H9 (cell line): Measurements from ENCODE around the gene TRIM59. TPM values are rescaled to one million over a fixed set of nuclear protein-coding genes. Genes with fewer than 3 reads are reported as not detected.
"Not testable (repeated sequence)": the region's sequence is repeated elsewhere in the genome, so short reads cannot be mapped to it uniquely, and the experiment has no call there.

Experiments used
- DNase-seq: peaks from one replicate; pipeline ENCODE4 v3.0.0-alpha.2; 2017
- H2AFZ ChIP-seq: one replicate; pipeline ENCODE4 v1.6.1; 2013; ENCODE audit warnings: mild to moderate bottlenecking, low read length, control low read depth, moderate library complexity
- H2AK5ac ChIP-seq: 2 replicates; pipeline ENCODE4 v1.6.1; 2013; ENCODE audit warnings: low read length, control low read depth, mixed read lengths; ENCODE audit not compliant: insufficient read length
- H2BK120ac ChIP-seq: one replicate; pipeline ENCODE4 v1.6.1; 2013; ENCODE audit warnings: low read depth, mild to moderate bottlenecking, low read length, control low read depth, inconsistent platforms; ENCODE audit not compliant: poor library complexity, severe bottlenecking
- H2BK12ac ChIP-seq: 2 replicates; pipeline ENCODE4 v1.6.1; 2013; ENCODE audit warnings: low read length, control low read depth, mixed read lengths, low read depth; ENCODE audit not compliant: insufficient read length
- H2BK15ac ChIP-seq: 2 replicates; pipeline ENCODE4 v1.6.1; 2013; ENCODE audit warnings: low read depth, low read length, control low read depth
- H2BK20ac ChIP-seq: one replicate; pipeline ENCODE4 v1.6.1; 2013; ENCODE audit warnings: low read depth, mild to moderate bottlenecking, low read length, control low read depth, inconsistent platforms; ENCODE audit not compliant: poor library complexity, severe bottlenecking
- H2BK5ac ChIP-seq: 2 replicates; pipeline ENCODE4 v1.6.1; 2013; ENCODE audit warnings: low read length, control low read depth, mixed read lengths; ENCODE audit not compliant: insufficient read length
- H3K14ac ChIP-seq: 2 replicates; pipeline ENCODE4 v1.6.1; 2013; ENCODE audit warnings: low read length, control low read depth; ENCODE audit not compliant: insufficient read depth
- H3K18ac ChIP-seq: 2 replicates; pipeline ENCODE4 v1.6.1; 2013; ENCODE audit warnings: low read depth, mild to moderate bottlenecking, mixed read lengths, low read length, control low read depth; ENCODE audit not compliant: insufficient read length
- H3K23ac ChIP-seq: 2 replicates; pipeline ENCODE4 v1.6.1; 2013; ENCODE audit warnings: low read length, control low read depth, mixed read lengths, low read depth; ENCODE audit not compliant: insufficient read length
- H3K23me2 ChIP-seq: 2 replicates; pipeline ENCODE4 v1.6.1; 2013; ENCODE audit warnings: low read depth, mild to moderate bottlenecking, mixed read lengths, low read length, control low read depth; ENCODE audit not compliant: insufficient read length, poor library complexity, severe bottlenecking
- H3K27ac ChIP-seq: 2 replicates; pipeline ENCODE4 v1.5.1; 2013; ENCODE audit warnings: low read length, control low read depth, mixed read lengths, low read depth; ENCODE audit not compliant: insufficient read length
- H3K27me3 ChIP-seq: 2 replicates; pipeline ENCODE4 v1.6.1; 2013; ENCODE audit warnings: low read length, control low read depth, inconsistent platforms; ENCODE audit not compliant: insufficient read depth
- H3K4ac ChIP-seq: 2 replicates; pipeline ENCODE4 v1.6.1; 2013; ENCODE audit warnings: low read depth, mild to moderate bottlenecking, control low read depth, inconsistent platforms, low read length, moderate library complexity
- H3K4me1 ChIP-seq: 2 replicates; pipeline ENCODE4 v1.6.1; 2013; ENCODE audit warnings: low read length, control low read depth, inconsistent platforms; ENCODE audit not compliant: insufficient read depth
- H3K4me2 ChIP-seq: 2 replicates; pipeline ENCODE4 v1.6.1; 2013; ENCODE audit warnings: low read length, control low read depth, mixed read lengths; ENCODE audit not compliant: insufficient read length, insufficient read depth
- H3K56ac ChIP-seq: 2 replicates; pipeline ENCODE4 v1.6.1; 2013; ENCODE audit warnings: low read depth, mild to moderate bottlenecking, mixed read lengths, low read length, control low read depth; ENCODE audit not compliant: insufficient read length
- H3K79me1 ChIP-seq: 2 replicates; pipeline ENCODE4 v1.6.1; 2013; ENCODE audit warnings: low read depth, mild to moderate bottlenecking, moderate library complexity, low read length, control low read depth, inconsistent platforms; ENCODE audit not compliant: insufficient read depth, poor library complexity, severe bottlenecking
- H3K79me2 ChIP-seq: 2 replicates; pipeline ENCODE4 v1.6.1; 2013; ENCODE audit warnings: low read length, control low read depth, inconsistent platforms; ENCODE audit not compliant: insufficient read depth
- H3K9ac ChIP-seq: 2 replicates; pipeline ENCODE4 v1.6.1; 2013; ENCODE audit warnings: low read length, control low read depth, mixed read lengths; ENCODE audit not compliant: insufficient read length; ENCODE audit errors: extremely low read depth
- H3K9me3 ChIP-seq: one replicate; pipeline ENCODE4 v1.6.1; 2013; ENCODE audit warnings: low read depth, low read length, inconsistent platforms; ENCODE audit not compliant: control insufficient read depth
- H3T11ph ChIP-seq: one replicate; pipeline ENCODE4 v1.6.1; 2013; ENCODE audit warnings: mild to moderate bottlenecking, low read length, control low read depth, inconsistent platforms
- H4K20me1 ChIP-seq: one replicate; pipeline ENCODE4 v1.6.1; 2013; ENCODE audit not compliant: control insufficient read depth, insufficient read length, insufficient read depth
- H4K5ac ChIP-seq: 2 replicates; pipeline ENCODE4 v1.6.1; 2013; ENCODE audit warnings: low read depth, mild to moderate bottlenecking, mixed read lengths, low read length, control low read depth; ENCODE audit not compliant: insufficient read length
- H4K8ac ChIP-seq: replicated peaks from 2 replicates; pipeline ENCODE4 v1.6.1; 2013; ENCODE audit warnings: low read length, control low read depth, mixed read lengths, low read depth; ENCODE audit not compliant: insufficient read length
- H4K91ac ChIP-seq: 2 replicates; pipeline ENCODE4 v1.6.1; 2013; ENCODE audit warnings: low read depth, mild to moderate bottlenecking, moderate library complexity, mixed read lengths, low read length, control low read depth; ENCODE audit not compliant: insufficient read length
- H3K27ac Mint-ChIP-seq, 3 experiments: 2 replicates in 2 of 3; 3 replicates in 1 of 3; pipeline ENCODE4 v1.8.0; 2020 to 2021; ENCODE audit warnings: mixed read lengths in 3 of 3, mild to moderate bottlenecking in 1 of 3, moderate library complexity in 1 of 3
- H3K27me3 Mint-ChIP-seq: 2 replicates; pipeline ENCODE4 v1.8.0; 2021; ENCODE audit warnings: low read depth, mild to moderate bottlenecking, moderate library complexity, mixed read lengths
- H3K36me3 Mint-ChIP-seq, 3 experiments: 2 replicates in 2 of 3; 3 replicates in 1 of 3; pipeline ENCODE4 v1.8.0; 2020 to 2021; ENCODE audit warnings: low read depth in 3 of 3, mixed read lengths in 3 of 3; ENCODE audit not compliant: insufficient read depth in 1 of 3
- H3K4me1 Mint-ChIP-seq, 2 experiments: 2 replicates each; pipeline ENCODE4 v1.8.0; 2020; ENCODE audit warnings: mixed read lengths in 2 of 2
- H3K4me3 Mint-ChIP-seq, 2 experiments: 2 replicates in 1 of 2; 3 replicates in 1 of 2; pipeline ENCODE4 v1.8.0; 2020 to 2021; ENCODE audit warnings: mild to moderate bottlenecking in 2 of 2, mixed read lengths in 2 of 2, moderate library complexity in 1 of 2
- H3K9me3 Mint-ChIP-seq, 2 experiments: 2 replicates in 1 of 2; 3 replicates in 1 of 2; pipeline ENCODE4 v1.8.0; 2020; ENCODE audit warnings: mild to moderate bottlenecking in 2 of 2, mixed read lengths in 2 of 2, moderate library complexity in 1 of 2
- CTCF ChIP-seq: fragments of 200-600 bp; sonication (generic); conservative IDR thresholded peaks from 3 replicates; pipeline ENCODE4 v1.8.0; 2021; ENCODE audit warnings: antibody characterized with exemption, mild to moderate bottlenecking
- WGBS: extraction: QIAGEN DNeasy Blood & Tissue Kit; methylation state at CpG from one replicate; pipeline ENCODE4 v1.1.7; 2013; ENCODE audit warnings: missing lambda C conversion rate, low lambda C conversion rate, mixed read lengths; ENCODE audit not compliant: insufficient read length; ENCODE audit errors: extremely low coverage; 5-methylcytosine and 5-hydroxymethylcytosine counted together
- total RNA-seq: library from RNA; stranded (reverse); gene quantifications from 2 replicates; pipeline ENCODE4 v1.2.1, GENCODE V29; 2021

Gene TRIM59
- total RNA-seq, 1 experiment from 2014 or later = 47.6 TPM

- H3K9me3 Mint-ChIP-seq = no peaks in the 10 kb centered on the region; a peak in 1 of 5 replicates
- no peaks in the 10 kb centered on the region for H3K27me3 ChIP-seq
- no CpG with 5 or more reads among the region's 1 CpG for WGBS
Measured at GRCh38 chr3:160454995-160455394, 5.4 kb upstream of the TRIM59 start.

DNA sequence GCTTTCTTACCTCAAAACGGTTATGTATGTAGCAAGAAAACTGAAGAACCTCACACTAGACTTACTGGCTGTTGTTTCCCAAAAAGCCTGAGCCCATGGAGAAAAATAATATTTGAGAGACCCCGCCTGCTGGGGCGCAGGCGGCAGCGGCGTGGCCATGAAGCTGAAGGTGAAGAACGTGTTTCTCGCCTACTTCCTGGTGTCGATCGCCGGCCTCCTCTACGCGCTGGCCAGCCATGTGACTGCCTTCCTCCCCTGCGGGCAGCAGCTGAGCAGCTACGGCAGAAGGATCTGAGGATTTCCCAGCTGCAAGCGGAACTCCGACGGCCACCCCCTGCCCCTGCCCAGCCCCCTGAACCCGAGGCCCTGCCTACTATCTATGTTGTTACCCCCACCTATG lies 2.7 kb upstream of the TRIM59 start:
- not testable (repeated sequence) for H2AK5ac ChIP-seq, H3K4me1 ChIP-seq, H3K27ac ChIP-seq, H3K4me2 ChIP-seq, H3K79me1 ChIP-seq, H2BK120ac ChIP-seq, H3K9me3 Mint-ChIP-seq, H3T11ph ChIP-seq, DNase-seq, H3K27ac Mint-ChIP-seq, H3K27me3 Mint-ChIP-seq, H2BK12ac ChIP-seq, H3K27me3 ChIP-seq, H4K91ac ChIP-seq, H4K20me1 ChIP-seq, H4K5ac ChIP-seq, H2BK15ac ChIP-seq, H3K9ac ChIP-seq, H3K14ac ChIP-seq, H3K4ac ChIP-seq, H3K4me3 Mint-ChIP-seq, H2BK20ac ChIP-seq, H3K18ac ChIP-seq, H3K23me2 ChIP-seq, H4K8ac ChIP-seq, H2AFZ ChIP-seq, H2BK5ac ChIP-seq, H3K23ac ChIP-seq, H3K56ac ChIP-seq, H3K9me3 ChIP-seq
- WGBS = no CpG with 5 or more reads among the region's 19 CpGs
- Mint-ChIP-seq H3K36me3 (peaks cover 3 to 13% (median 3%) of the 10 kb centered on the region in 3 experiments; a peak in 6 of 7 replicates), H3K4me1 (peaks cover 16 to 22% of the 10 kb centered on the region in 2 experiments; a peak in 3 of 4 replicates)
- peaks cover 11% of the 10 kb centered on the region; the same call in 1 of the 2 replicates for H3K79me2 ChIP-seq

More at GRCh38 chr3:160454995-160455394, 5.4 kb upstream of the TRIM59 start:
- Histone ChIP-seq H3K27ac (no peak overlapping the region), H3K23ac (no peak overlapping the region), H2BK15ac (no peak overlapping the region), H4K8ac (no peak overlapping the region), H2AFZ (no peak overlapping the region), H4K5ac (no peak overlapping the region), H2BK12ac (no peak overlapping the region), H3K9me3 (no peaks in the 10 kb centered on the region), H3K4ac (no peak overlapping the region), H3K56ac (no peak overlapping the region), H3K79me1 (no peaks in the 10 kb centered on the region), H3K14ac (no peak overlapping the region), H3K18ac (no peak overlapping the region), H2BK120ac (no peak overlapping the region), H2BK20ac (no peak overlapping the region), H3K79me2 (no peaks in the 10 kb centered on the region), H3K4me1 (no peaks in the 10 kb centered on the region), H2AK5ac (no peak overlapping the region), H3K9ac (no peak overlapping the region), H2BK5ac (no peak overlapping the region), H4K91ac (no peak overlapping the region), H3K23me2 (peaks cover 8% of the 10 kb centered on the region), H4K20me1 (no peaks in the 10 kb centered on the region), H3K4me2 (no peak overlapping the region), H3T11ph (no peak overlapping the region)
- H3K27me3 Mint-ChIP-seq = peaks cover 14% of the 10 kb centered on the region
- no peaks in the 10 kb centered on the region; a peak in 1 of 7 replicates for H3K36me3 Mint-ChIP-seq
- H3K4me3 Mint-ChIP-seq = no peak overlapping the region
- no peak for DNase-seq
- TF ChIP-seq CTCF = no peak
- peaks cover 8 to 9% of the 10 kb centered on the region in 2 experiments; a peak in 3 of 4 replicates for H3K4me1 Mint-ChIP-seq
- H3K27ac Mint-ChIP-seq = no peak overlapping the region
